ENCODE results near the gene CHST12. TPM values are rescaled to one million over a fixed set of nuclear protein-coding genes. Genes with fewer than 3 reads are reported as not detected.

The CHST12 gene
- total RNA-seq, 1 experiment from 2014 or later = 9.9 TPM

- intact Hi-C loops (cut with micrococcal nuclease) = no loop called here
- Mint-ChIP-seq H3K27ac (ENCODE audit: low read depth, unreplicated experiment) (no peak overlapping the region), H3K4me1 (ENCODE audit: insufficient read depth, unreplicated experiment) (peaks cover 7% of the 10 kb centered on the region), H3K36me3 (ENCODE audit: insufficient read depth, unreplicated experiment) (peaks cover 4% of the 10 kb centered on the region), H3K4me3 (ENCODE audit: unreplicated experiment) (no peak overlapping the region), H3K27me3 (ENCODE audit: insufficient read depth, unreplicated experiment) (peaks cover 31% of the 10 kb centered on the region), H3K9me3 (ENCODE audit: unreplicated experiment) (peaks cover 14% of the 10 kb centered on the region)
- no peak for DNase-seq (ENCODE audit: unreplicated experiment)
- BruUV-seq (replicated peaks) = no TSS peak
- no peak for TF ChIP-seq CTCF (IDR thresholded peaks at IDR 0.05; ENCODE audit: unreplicated experiment)
- CTCF ChIA-PET = no interaction called here
- POLR2A ChIA-PET = interaction anchor here (0.7 kb wide), 1 partner anchor 21 kb away, joined by 3 read pairs; no protein-coding TSS in a partner anchor
Observed at GRCh38 chr7:2492038-2492437, 88.6 kb downstream of the CHST12 start.

GRCh38 chr7:2493205-2494164, 90.1 kb downstream of the CHST12 start:
- ChIA-PET POLR2A (no interaction called here), CTCF (no interaction called here)
- Mint-ChIP-seq H3K4me3 (ENCODE audit: unreplicated experiment) (no peak overlapping the region), H3K36me3 (ENCODE audit: insufficient read depth, unreplicated experiment) (peaks cover 4% of the 10 kb centered on the region), H3K9me3 (ENCODE audit: unreplicated experiment) (peaks cover 14% of the 10 kb centered on the region), H3K27me3 (ENCODE audit: insufficient read depth, unreplicated experiment) (peaks cover 31% of the 10 kb centered on the region), H3K4me1 (ENCODE audit: insufficient read depth, unreplicated experiment) (peaks cover 7% of the 10 kb centered on the region), H3K27ac (ENCODE audit: low read depth, unreplicated experiment) (no peak overlapping the region)
- no TSS peak for BruUV-seq (replicated peaks)
- TF ChIP-seq CTCF (IDR thresholded peaks at IDR 0.05; ENCODE audit: unreplicated experiment) = no peak
- DNase-seq (ENCODE audit: unreplicated experiment) = no peak
- intact Hi-C loops (cut with micrococcal nuclease) = no loop called here

- ChIA-PET POLR2A (no interaction called here), CTCF (no interaction called here)
- Mint-ChIP-seq H3K27me3 (ENCODE audit: insufficient read depth, unreplicated experiment) (peaks cover 31% of the 10 kb centered on the region), H3K4me1 (ENCODE audit: insufficient read depth, unreplicated experiment) (peaks cover 7% of the 10 kb centered on the region), H3K36me3 (ENCODE audit: insufficient read depth, unreplicated experiment) (peaks cover 4% of the 10 kb centered on the region), H3K27ac (ENCODE audit: low read depth, unreplicated experiment) (no peak overlapping the region), H3K4me3 (ENCODE audit: unreplicated experiment) (no peak overlapping the region), H3K9me3 (ENCODE audit: unreplicated experiment) (peaks cover 14% of the 10 kb centered on the region)
- no peak for DNase-seq (ENCODE audit: unreplicated experiment)
- TF ChIP-seq CTCF (IDR thresholded peaks at IDR 0.05; ENCODE audit: unreplicated experiment) = no peak
- no TSS peak for BruUV-seq (replicated peaks)
- intact Hi-C loops (cut with micrococcal nuclease) = no loop called here
Observed at GRCh38 chr7:2494191-2495130, 91.0 kb downstream of the CHST12 start.

Data from MCF 10A (cell line).